GM21423 (cell line): ENCODE data around the gene CHST1.

Experiments
- ATAC-seq: cut with Tn5 transposase; IDR thresholded peaks from one replicate; pipeline ENCODE4 v1.9.1; 2021; ENCODE audit warnings: mild to moderate bottlenecking, moderate library complexity; ENCODE audit not compliant: unreplicated experiment

The CHST1 gene

DNA sequence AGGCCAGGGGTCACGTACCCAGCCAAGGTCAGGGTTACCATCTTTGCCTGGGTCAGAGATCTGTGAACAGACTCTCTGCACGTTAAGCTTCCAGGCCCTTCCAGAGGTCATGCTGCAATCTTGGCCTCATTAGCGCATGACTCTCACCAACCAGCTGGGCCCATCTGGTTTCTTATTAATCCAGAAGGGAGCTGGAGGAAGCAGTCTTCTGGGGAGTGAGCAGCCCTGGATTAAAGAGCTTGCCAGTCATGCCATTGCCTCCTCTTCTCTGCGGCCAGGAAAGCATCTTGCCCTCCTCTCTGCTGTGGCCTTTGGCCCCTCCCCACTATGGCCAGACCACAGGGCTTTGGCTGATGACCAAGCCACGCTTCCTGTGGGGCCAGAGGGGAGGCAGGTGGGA is 57.4 kb downstream of the CHST1 start:
- no peak for ATAC-seq

DNA sequence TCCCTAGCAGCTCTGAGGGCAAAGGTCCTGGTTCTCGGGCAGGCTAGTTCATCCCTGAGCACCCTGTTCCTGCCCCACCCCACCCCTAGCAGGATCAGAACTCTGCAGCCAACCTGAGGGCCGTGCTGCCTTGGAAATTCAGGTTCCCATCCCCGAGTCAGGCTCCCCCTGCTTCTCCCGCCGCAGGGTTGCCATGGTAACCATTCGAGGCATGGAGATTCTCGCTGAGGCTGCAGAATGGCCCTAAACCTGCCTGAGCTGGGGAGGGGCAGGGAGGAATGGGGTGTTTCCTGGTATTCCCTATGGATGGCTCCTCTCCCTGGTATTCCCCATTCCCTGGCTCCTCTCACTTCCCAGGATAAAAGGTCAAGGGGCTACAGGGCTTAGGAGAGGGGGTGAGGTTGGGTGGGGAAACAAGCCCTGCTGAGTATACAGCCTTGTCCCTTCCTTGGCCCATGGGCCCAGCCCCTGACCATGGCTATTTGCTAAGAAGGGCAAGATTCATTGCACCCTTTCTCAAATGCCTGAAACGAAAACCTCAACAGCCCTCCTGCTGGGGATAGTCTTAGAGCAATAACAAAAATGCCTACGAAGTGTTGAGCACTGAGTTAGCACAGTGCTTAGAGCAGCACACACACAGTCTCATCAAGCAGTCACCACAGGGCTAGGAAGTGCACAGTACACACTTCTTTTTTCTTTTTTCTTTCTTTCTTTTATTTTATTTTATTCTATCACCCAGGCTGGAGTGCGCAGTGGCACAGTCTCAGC is 58.7 kb downstream of the CHST1 start:
- no peak for ATAC-seq

DNA sequence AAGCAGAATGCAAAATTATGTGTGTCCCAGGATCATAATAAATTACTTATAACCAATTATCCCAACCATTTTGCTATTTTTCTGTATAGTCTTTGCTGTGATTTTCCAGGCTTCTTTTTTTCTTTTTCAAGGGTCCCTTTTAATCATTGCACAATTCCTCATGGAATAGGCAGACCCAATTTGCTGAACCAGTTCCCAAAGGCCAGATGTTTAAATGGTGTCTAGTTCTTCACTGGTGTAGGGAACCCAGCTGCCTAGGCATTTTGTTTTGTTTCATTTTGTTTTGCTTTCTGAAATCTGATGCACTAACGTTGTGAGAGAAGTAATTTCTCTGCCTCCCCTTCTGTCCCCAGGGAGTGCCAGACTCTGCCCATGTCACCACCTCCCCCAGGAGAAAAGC is 60.4 kb downstream of the CHST1 start:
- ATAC-seq: no peak

DNA sequence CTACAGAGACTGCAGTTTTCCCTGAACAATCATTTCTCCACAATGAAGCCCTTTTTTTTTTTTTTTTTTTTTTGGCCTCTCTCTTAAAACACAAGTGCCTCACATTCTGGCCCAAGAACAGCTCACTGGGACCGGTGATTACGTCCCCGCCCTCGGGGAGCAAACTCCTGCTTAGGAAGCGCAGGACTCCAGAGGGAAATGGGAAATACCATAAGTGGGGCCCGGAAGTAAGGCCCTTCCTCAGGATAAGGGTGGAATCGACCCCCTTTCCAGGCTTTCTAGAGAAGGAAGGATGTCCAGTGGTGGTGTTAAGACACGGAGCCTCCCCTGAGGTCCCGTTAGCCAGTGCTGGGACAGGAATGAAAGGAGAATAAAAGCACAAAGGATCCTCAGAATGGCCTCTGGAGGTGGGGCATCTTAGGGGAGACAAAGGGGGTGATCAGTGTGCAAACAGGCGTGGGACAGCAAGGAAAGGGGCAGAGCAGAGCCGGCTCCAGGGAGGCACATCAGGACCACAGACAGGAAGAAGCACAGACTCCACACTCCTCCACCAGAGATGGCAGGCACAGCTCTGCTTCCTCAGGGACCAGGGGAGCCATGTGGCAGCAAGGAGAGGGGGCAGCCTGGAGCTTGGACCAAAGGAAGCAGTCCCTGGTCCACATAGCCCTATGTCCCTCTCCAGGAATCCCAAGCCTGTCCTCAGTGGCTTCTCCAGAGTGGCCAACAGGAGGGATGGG is 61.3 kb downstream of the CHST1 start:
- no peak for ATAC-seq

DNA sequence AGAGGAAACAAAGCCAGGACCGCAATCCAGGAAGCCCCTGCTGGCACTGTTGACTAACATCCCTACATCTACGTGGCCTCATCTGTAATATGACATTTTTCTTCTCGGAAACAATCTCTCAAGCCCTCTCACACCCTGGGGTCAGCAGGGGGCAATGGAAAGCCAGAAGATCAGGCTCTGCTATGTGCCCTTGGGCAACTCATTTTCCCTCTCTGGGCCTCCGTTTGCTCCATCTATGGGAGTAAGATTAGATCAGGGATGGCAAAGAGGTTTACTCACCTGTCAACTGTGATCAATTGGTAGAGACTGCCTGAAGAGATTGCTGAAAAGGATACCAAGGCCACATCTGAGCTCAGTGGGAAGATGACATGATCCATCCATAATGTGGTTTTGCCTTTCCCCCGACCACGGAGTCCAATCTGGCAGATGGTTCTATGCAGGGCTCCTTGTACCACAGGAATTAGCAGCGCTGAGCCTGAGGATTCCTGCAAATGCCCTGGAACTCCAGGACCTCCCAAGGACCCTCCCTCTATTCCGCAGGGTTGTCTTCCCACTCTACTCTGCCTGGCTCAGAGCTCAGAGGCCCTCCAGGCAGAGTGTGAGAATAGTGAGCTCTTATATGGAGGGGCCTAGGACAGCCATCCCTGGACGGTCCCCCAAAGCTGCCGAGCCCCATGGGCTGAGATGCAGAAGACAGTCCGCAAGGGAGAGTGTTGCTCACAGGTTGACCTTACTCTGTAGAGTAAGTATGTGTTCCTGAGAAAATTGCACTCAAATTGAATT is 66.1 kb downstream of the CHST1 start:
- no peak for ATAC-seq
